ENCODE results near the gene FKRP.
"Not testable (repeated sequence)": the region's sequence is repeated elsewhere in the genome, so short reads cannot be mapped to it uniquely, and the experiment has no call there.

Gene FKRP

GRCh38 chr19:46755077-46755852 lies 9.4 kb downstream of the FKRP start:
- FAIRE-seq, result no peak
- DNase-seq (ENCODE audit: insufficient read length, low spot score), result no peak

GRCh38 chr19:46755853-46756543 lies 10.1 kb downstream of the FKRP start:
- FAIRE-seq, result no peak
- DNase-seq (ENCODE audit: insufficient read length, low spot score), result no peak

GRCh38 chr19:46756544-46756888 lies 10.7 kb downstream of the FKRP start:
- no peak for DNase-seq (ENCODE audit: insufficient read length, low spot score)
- no peak for FAIRE-seq

- no peak for FAIRE-seq
- no peak for DNase-seq (ENCODE audit: insufficient read length, low spot score)
Measured at GRCh38 chr19:46759206-46759605, 13.3 kb downstream of the FKRP start.

GRCh38 chr19:46759817-46760333 lies 14.0 kb downstream of the FKRP start:
- DNase-seq (ENCODE audit: insufficient read length, low spot score) (no peak), FAIRE-seq (no peak)

- DNase-seq (ENCODE audit: insufficient read length, low spot score), result no peak
- FAIRE-seq, result no peak
Measured at GRCh38 chr19:46760363-46760762, 14.5 kb downstream of the FKRP start.

DNA sequence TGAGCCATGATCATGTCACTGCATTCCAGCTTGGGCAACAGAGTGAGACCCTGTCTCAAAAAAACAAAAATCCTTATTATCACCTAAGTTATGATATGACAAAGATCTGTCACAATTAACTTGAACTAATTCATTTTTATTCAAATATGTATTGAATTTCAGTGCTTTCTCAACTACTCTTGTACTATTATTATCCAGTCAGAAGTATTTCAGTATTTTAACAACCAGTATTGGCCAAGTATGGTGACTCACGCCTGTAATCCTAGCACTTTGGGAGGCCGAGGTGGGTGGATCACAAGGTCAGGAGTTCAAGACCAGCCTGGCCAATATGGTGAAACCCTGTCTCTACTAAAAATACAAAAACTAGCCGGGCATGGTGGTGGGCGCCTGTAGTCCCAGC lies 15.0 kb downstream of the FKRP start:
- not testable (repeated sequence) for FAIRE-seq; DNase-seq (ENCODE audit: insufficient read length, low spot score)

DNA sequence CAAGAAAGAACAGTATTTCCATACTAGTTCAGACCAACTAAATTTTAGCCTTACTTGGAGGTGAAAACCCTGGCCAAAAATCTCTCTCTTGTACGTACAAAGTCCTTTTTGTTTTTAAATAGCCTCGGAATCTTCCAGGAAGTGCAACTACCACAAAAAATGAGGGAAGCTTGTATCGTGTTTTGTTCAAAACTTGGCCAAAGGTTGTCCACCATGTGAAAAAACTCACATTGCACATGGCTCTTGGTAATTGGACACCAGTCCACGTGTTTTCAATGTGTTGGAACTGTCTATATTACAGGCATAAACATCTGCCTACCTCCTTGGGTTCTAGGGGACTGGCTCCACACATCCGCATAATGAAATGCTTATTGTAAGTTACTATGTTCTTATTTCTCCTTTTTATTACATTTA lies 15.6 kb downstream of the FKRP start:
- FAIRE-seq (no peak), DNase-seq (ENCODE audit: insufficient read length, low spot score) (no peak)

DNA sequence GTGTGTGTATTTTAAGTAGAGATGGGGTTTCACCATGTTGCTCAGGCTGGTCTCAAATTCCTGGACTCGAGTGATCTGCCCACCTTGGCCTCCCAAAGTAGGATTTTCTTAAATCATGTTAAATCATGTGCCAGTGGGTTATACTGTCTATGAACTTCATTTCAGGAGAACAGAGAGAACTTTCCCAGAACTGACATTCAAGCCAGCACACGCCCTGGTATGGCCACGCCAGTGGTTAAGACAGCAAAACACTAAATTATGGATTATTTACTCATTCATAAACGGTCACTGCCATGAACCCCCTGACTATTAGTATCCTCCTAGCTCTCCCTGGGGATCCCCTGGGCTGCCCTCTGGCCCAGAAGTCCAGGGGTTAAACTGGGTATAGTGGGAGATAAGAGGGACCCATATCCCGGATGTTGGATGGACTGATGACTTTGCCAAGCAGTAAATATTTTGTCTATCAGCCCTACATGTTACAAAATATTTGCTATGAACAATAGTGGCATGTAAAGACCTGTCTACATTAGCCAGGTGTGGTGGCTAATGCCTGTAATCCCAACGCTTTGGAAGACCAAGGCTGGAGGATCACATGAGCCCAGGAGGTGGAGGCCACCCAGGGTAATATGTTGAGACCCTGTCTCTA lies 16.5 kb downstream of the FKRP start:
- no peak for FAIRE-seq

DNA sequence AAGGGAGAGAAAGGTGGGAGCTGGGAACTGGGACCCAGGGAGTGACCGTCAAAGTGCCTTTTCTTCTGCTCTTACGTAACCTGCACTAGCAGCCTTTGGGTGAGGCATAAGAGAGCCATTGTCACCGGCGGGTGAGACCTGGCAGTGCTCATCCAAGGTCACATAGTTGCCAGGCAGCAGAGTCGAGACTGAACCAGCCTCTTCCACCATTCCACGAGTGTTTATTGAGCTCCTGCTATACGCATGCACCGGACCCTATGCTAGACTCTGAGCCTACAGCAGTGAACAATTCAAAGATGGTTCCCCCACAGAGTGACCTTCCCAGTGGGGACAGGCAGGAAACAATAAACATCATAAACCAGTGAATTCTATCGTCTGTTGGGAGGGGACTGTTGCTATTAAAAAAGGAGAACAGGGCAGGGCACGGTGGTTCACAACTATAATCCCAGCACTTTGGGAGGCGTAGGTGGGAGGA lies 19.0 kb downstream of the FKRP start:
- DNase-seq (ENCODE audit: insufficient read length, low spot score) (no peak), FAIRE-seq (no peak)

More for the DNA sequence above, 16.5 kb downstream of the FKRP start:
- no peak for DNase-seq (ENCODE audit: insufficient read length, low spot score)

- DNase-seq (ENCODE audit: insufficient read length, low spot score), result no peak
- FAIRE-seq, result no peak
Measured at GRCh38 chr19:46766569-46767317, 20.9 kb downstream of the FKRP start.

DNA sequence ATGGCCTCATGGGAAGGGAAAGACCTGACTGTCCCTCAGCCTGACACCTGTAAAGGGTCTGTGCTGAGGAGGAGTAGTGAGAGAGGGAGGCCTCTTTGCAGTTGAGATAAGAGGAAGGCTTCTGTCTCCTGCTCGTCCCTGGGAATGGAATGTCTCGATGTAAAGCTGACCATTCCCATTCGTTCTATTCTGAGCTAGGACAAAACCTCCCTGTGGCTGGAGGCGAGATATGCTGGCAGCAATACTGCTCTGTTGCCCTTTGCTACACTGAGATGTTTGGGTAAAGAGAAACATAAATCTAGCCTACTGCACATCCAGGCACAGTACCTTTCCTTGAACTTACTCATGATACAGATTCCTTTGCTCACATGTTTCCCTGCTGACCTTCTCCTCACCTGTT lies 22.9 kb downstream of the FKRP start:
- FAIRE-seq; DNase-seq (ENCODE audit: insufficient read length, low spot score): not testable (repeated sequence)

DNA sequence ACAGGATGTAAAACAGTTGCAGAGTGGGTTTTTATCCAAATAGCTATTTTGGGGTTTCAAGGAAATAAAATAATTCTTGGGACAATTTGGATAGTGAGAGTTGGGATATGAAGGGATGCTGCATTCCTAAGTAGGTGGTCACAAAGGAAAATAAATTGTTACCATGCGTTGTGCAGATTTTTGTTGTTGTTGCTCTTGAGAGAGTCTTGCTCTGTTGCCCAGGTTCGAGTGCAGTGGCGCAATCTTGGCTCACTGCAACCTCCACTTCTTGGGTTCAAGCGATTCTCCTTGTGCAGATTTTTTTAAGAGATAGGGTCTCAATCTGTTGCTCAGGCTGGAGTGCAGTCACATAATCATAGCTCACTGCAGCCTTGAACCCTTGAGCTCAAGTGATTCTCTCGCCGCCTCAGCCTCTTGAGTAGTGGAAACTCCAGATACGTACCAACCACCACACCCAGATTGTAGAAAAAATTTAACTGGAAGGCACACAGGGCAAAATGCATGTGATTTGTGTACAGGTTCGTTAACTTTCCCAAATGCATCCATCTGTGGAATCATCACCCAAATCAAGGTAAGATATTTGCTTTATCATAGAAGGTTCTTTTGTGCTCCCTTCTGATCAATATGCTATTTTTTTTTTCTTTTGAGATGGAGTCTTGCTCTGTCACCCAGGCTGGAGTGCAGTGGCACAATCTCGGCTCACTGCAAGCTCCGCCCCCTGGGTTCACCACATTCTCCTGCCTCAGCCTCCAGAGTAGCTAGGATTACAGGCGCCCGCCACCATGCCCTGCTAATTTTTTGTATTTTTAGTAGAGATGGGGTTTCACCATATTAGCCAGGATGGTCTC lies 26.5 kb downstream of the FKRP start:
- FAIRE-seq, result no peak
- DNase-seq (ENCODE audit: insufficient read length, low spot score), result no peak

- DNase-seq (ENCODE audit: insufficient read length, low spot score), result no peak
- FAIRE-seq, result no peak
Measured at GRCh38 chr19:46773018-46773399, 27.2 kb downstream of the FKRP start.

DNA sequence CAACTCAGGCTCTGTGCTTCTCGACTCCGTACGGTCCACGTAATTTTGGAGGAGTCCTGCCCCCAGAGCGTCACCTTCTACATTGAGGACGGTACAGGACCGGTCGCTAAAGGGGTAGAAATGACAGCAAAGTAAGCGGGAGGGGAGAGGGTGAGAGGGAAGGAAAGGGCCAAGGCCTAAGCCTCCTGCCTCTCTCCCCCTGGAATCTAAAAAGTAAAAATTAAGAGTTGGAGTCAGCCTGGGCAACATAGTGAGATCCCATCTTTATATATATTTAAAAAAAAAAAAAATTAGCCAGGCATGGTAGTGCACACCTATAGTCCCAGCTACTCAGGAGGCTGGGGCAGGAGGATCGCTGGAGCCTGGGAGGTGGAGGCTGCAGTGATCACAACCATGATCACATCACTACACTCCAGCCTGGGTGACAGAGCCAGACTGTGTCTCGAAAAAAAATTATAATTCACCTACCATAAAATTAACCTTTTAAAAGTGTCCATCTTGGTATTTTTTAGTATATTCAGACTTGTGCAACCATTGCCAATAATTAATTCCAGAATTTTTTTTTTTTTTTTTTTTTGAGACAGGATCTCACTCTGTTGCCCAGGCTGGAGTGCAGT lies 29.9 kb downstream of the FKRP start:
- DNase-seq (ENCODE audit: insufficient read length, low spot score) (no peak), FAIRE-seq (no peak)

DNA sequence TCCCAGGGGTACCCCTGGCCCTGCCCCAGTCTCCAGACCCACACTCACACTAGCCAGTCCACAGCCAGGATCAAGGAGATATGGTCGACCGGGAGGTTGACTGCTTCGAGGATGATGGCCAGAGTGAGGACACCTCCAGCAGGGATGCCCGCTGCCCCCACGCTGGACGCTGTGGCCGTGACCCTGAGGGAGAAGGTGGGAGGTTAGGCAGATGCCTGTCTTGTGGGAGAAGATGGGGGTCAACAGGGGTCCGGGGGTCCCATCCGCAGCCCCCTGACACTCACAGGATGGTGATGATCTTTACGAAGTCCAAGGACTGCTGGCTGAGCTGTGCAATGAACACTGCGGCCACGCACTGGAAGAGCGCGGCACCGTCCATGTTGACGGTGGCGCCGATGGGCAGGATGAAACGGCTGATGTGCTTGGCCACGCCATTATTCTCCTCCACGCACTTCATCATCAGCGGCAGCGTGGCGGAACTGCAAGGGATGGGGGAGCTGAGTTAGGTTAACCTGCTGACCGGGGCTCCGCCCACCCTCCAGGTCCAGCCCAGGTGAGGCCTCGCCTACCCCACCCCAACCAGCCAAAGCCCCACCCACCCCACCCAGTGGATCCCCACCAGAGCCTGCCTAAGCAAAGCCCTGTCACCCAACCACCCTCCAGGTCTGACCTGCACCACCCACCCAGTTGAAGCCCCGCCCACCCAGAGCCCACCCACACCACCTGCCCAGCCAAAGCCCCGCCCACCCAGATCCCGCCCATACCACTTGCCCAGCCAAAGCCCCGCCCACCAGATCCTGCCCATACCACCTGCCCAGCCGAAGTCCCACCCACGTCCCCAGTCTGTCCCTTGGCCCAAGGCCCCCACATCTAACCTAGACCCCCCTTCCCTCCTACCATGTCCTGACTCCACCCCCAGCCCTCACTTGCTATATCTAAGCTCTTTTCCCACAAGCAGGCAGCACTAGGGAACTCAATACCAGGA lies 31.4 kb downstream of the FKRP start:
- FAIRE-seq (no peak), DNase-seq (ENCODE audit: insufficient read length, low spot score) (no peak)

- not testable (repeated sequence) for FAIRE-seq; DNase-seq (ENCODE audit: insufficient read length, low spot score)
Measured at GRCh38 chr19:46777956-46778645, 32.2 kb downstream of the FKRP start.

Data from HTR-8/SVneo (cell line).